HL-60 (cell line): ENCODE results near the gene L3MBTL4.

ENCODE experiments used
- CTCF ChIP-seq: IDR thresholded peaks from one replicate; pipeline ENCODE4 v1.5.1; 2011; ENCODE audit warnings: low read length, control low read depth, inconsistent platforms; ENCODE audit not compliant: insufficient read depth
- GABPA ChIP-seq: IDR thresholded peaks from 2 replicates; pipeline ENCODE4 v1.6.1; 2012; ENCODE audit warnings: low read depth
- POLR2AphosphoS5 ChIP-seq: IDR thresholded peaks from 2 replicates; pipeline ENCODE4 v1.6.1; 2012; ENCODE audit warnings: low read depth
- REST ChIP-seq: IDR thresholded peaks from 2 replicates; pipeline ENCODE4 v1.6.1; 2012; ENCODE audit warnings: low read depth; ENCODE audit not compliant: insufficient replicate concordance
- SPI1 ChIP-seq: IDR thresholded peaks from 2 replicates; pipeline ENCODE4 v1.6.1; 2012; ENCODE audit warnings: low read depth, mild to moderate bottlenecking, borderline replicate concordance

- TF ChIP-seq CTCF: no peak
- TF ChIP-seq POLR2AphosphoS5: no peak
- no peak for TF ChIP-seq REST
- TF ChIP-seq SPI1: no peak
- TF ChIP-seq GABPA: no peak
These were observed 355.8 kb downstream of the L3MBTL4 start for GRCh38 chr18:6058941-6059340.
